ENCODE results near the gene BTG1.
"Not testable (repeated sequence)": the region's sequence is repeated elsewhere in the genome, so short reads cannot be mapped to it uniquely, and the experiment has no call there.

Gene BTG1

GRCh38 chr12:92147491-92147890 is 1.8 kb upstream of the BTG1 start:
- no peak for DNase-seq

- no peak for DNase-seq
Measured at GRCh38 chr12:92146497-92147224, 1.0 kb upstream of the BTG1 start.

GRCh38 chr12:92145481-92145730 is 240 bp downstream of the BTG1 start:
- DNase-seq = no peak

- DNase-seq = peak; percentile 79
Measured at GRCh38 chr12:92144631-92145480, 790 bp downstream of the BTG1 start.

- DNase-seq = peak; percentile 70
Measured at GRCh38 chr12:92143686-92144630, 1.7 kb downstream of the BTG1 start.

GRCh38 chr12:92143258-92143657 is 2.4 kb downstream of the BTG1 start:
- DNase-seq = no peak

- no peak for DNase-seq
Measured at GRCh38 chr12:92142251-92142926, 3.3 kb downstream of the BTG1 start.

GRCh38 chr12:92141591-92142121 is 4.0 kb downstream of the BTG1 start:
- no peak for DNase-seq

GRCh38 chr12:92140896-92141536 is 4.6 kb downstream of the BTG1 start:
- DNase-seq = no peak

GRCh38 chr12:92140156-92140555 is 5.5 kb downstream of the BTG1 start:
- no peak for DNase-seq

GRCh38 chr12:92139634-92140150 is 6.0 kb downstream of the BTG1 start:
- DNase-seq = no peak

GRCh38 chr12:92138626-92139025 is 7.0 kb downstream of the BTG1 start:
- DNase-seq = no peak

GRCh38 chr12:92138144-92138543 is 7.5 kb downstream of the BTG1 start:
- DNase-seq = no peak

- no peak for DNase-seq
Measured at GRCh38 chr12:92136965-92137721, 8.5 kb downstream of the BTG1 start.

- no peak for DNase-seq
Measured at GRCh38 chr12:92136026-92136730, 9.5 kb downstream of the BTG1 start.

GRCh38 chr12:92135541-92135940 is 10.1 kb downstream of the BTG1 start:
- DNase-seq = not testable (repeated sequence)

- no peak for DNase-seq
Measured at GRCh38 chr12:92134638-92135274, 10.9 kb downstream of the BTG1 start.

GRCh38 chr12:92133795-92134637 is 11.6 kb downstream of the BTG1 start:
- DNase-seq = no peak

- no peak for DNase-seq
Measured at GRCh38 chr12:92133171-92133570, 12.5 kb downstream of the BTG1 start.
